GM12801 (cell line): ENCODE data around the gene PLK5.

Experiments
- CTCF ChIP-seq: IDR thresholded peaks from one replicate; pipeline ENCODE4 v1.5.1; 2011; ENCODE audit warnings: control low read depth; ENCODE audit not compliant: insufficient read length; ENCODE audit errors: extremely low read depth

The PLK5 gene

GRCh38 chr19:1523412-1524286, at the start of gene PLK5:
Gene PLK5, plus strand, starts transcription at chr19:1524077. Its CDS starts 2,920 bp downstream, at chr19:1526997.
- TF ChIP-seq CTCF = no peak

GRCh38 chr19:1474765-1475351, 49.0 kb upstream of the PLK5 start:
- TF ChIP-seq CTCF = no peak

- no peak for TF ChIP-seq CTCF
Measured at GRCh38 chr19:1475751-1476437, 48.0 kb upstream of the PLK5 start.

GRCh38 chr19:1478934-1479707, 44.8 kb upstream of the PLK5 start, which contains the start of gene C19orf25:
Gene C19orf25, minus strand, starts transcription at chr19:1479215. Its CDS starts 312 bp downstream, at chr19:1478903.
- TF ChIP-seq CTCF = no peak

- no peak for TF ChIP-seq CTCF
Measured at GRCh38 chr19:1481224-1481892, 42.5 kb upstream of the PLK5 start.

- TF ChIP-seq CTCF = no peak
Measured at GRCh38 chr19:1481893-1482360, 42.0 kb upstream of the PLK5 start.
